GM12878 (cell line): ENCODE results near the gene THRA. TPM values are rescaled to one million over a fixed set of nuclear protein-coding genes. Genes with fewer than 3 reads are reported as not detected.

ENCODE experiments used
- ATAC-seq: fragments of 200-7000 bp; cut with Tn5 transposase; 3 replicates; pipeline ENCODE4 v1.9.1; 2020; ENCODE audit warnings: mild to moderate bottlenecking, moderate library complexity
- BruUV-seq: library from RNA; stranded (reverse); fragments of 400-500 nt; replicated peaks from 2 replicates; lab custom pipeline; 2021; lab: Mats Ljungman, UMichigan
- CTCF ChIA-PET: fragments of 300-600 bp; sonication (Branson Sonifier 250); formaldehyde crosslinking; extraction: SDS; loops from one replicate; lab custom pipeline; 2021; ENCODE audit warnings: inconsistent platforms; lab: Yijun Ruan, JAX
- POLR2A ChIA-PET: fragments of 350-600 bp; formaldehyde crosslinking; extraction: SDS; loops from one replicate; lab custom pipeline; 2021; ENCODE audit warnings: inconsistent platforms; lab: Charles Lee
- RAD21 ChIA-PET: fragments of 300-600 bp; sonication (Branson Sonifier 250); formaldehyde crosslinking; loops from one replicate; lab custom pipeline; 2023; ENCODE audit warnings: antibody characterized with exemption; ENCODE audit not compliant: unreplicated experiment; lab: Charles Lee
- SMC1A ChIA-PET: fragments of 300-600 bp; sonication (Branson Sonifier 250); formaldehyde crosslinking; loops from one replicate; lab custom pipeline; 2023; ENCODE audit not compliant: unreplicated experiment, uncharacterized antibody; lab: Charles Lee
- DNase-seq: peaks from one replicate; pipeline ENCODE4 v3.0.0-alpha.2; 2011; ENCODE audit warnings: low read depth, low spot score
- FAIRE-seq: peaks from 3 replicates; lab custom pipeline; 2011; peaks lifted over from hg19 to GRCh38; lab: Jason Lieb, UNC
- H2AFZ ChIP-seq: 2 replicates; pipeline ENCODE4 v1.6.0; 2011; ENCODE audit warnings: low read depth, low read length, control low read depth; ENCODE audit not compliant: control insufficient read depth
- H3K27ac ChIP-seq: 2 replicates; pipeline ENCODE4 v1.5.1; 2011; ENCODE audit warnings: control low read depth; ENCODE audit not compliant: control insufficient read depth, insufficient read depth
- H3K27me3 ChIP-seq, 2 experiments: replicated peaks in 1 of 2; 2 replicates each; pipeline versions ENCODE4 v1.6.0 to v1.6.1; 2011; ENCODE audit warnings: low read length in 1 of 2; ENCODE audit not compliant: control insufficient read depth in 2 of 2, insufficient read depth in 2 of 2
- H3K36me3 ChIP-seq, 2 experiments: 2 replicates each; pipeline ENCODE4 v1.5.1; 2011; ENCODE audit warnings: low read length in 1 of 2; ENCODE audit not compliant: control insufficient read depth in 2 of 2, insufficient read depth in 2 of 2
- H3K4me1 ChIP-seq: 2 replicates; pipeline ENCODE4 v1.6.1; 2011; ENCODE audit warnings: mild to moderate bottlenecking, low read length, moderate library complexity, mixed read lengths; ENCODE audit not compliant: control insufficient read depth, insufficient read depth
- H3K4me2 ChIP-seq: 2 replicates; pipeline ENCODE4 v1.6.0; 2011; ENCODE audit warnings: control low read depth; ENCODE audit not compliant: control insufficient read depth, insufficient read depth
- H3K4me3 ChIP-seq: fragments of 200-600 bp; sonication (generic); 2 replicates; pipeline ENCODE4 v1.5.1; 2016
- H3K79me2 ChIP-seq: 2 replicates; pipeline ENCODE4 v1.6.0; 2011; ENCODE audit warnings: low read length; ENCODE audit not compliant: control insufficient read depth, insufficient read depth
- H3K9ac ChIP-seq: 2 replicates; pipeline ENCODE4 v1.8.0; 2011; ENCODE audit warnings: low read length, control low read depth, mixed read lengths; ENCODE audit not compliant: control insufficient read depth, insufficient read depth
- H3K9me3 ChIP-seq: replicated peaks from 3 replicates; pipeline ENCODE4 v1.5.1; 2011; ENCODE audit warnings: mild to moderate bottlenecking, low read length; ENCODE audit not compliant: control insufficient read depth, insufficient read depth
- H4K20me1 ChIP-seq: 2 replicates; pipeline ENCODE4 v1.6.0; 2011; ENCODE audit not compliant: control insufficient read depth, insufficient read depth
- CTCF ChIP-seq, 3 experiments: IDR thresholded peaks in 2 of 3; conservative IDR thresholded peaks in 1 of 3; 2 replicates each; pipeline ENCODE4 v1.5.1; 2011; ENCODE audit warnings: low read depth in 3 of 3, low read length in 3 of 3, mild to moderate bottlenecking in 3 of 3, control low read depth in 2 of 3, moderate library complexity in 2 of 3, inconsistent platforms in 1 of 3, mixed read lengths in 1 of 3; ENCODE audit not compliant: control insufficient read depth in 2 of 3, insufficient read depth in 1 of 3; ENCODE audit errors: extremely low read depth in 1 of 3
- GATAD2B ChIP-seq: fragments of 450-650 bp; conservative IDR thresholded peaks from 2 replicates; pipeline ENCODE4 v1.6.1; 2017; ENCODE audit warnings: low read depth, mild to moderate bottlenecking, moderate library complexity
- RAD21 ChIP-seq: IDR thresholded peaks from 2 replicates; pipeline ENCODE4 v1.6.1; 2011; ENCODE audit warnings: mild to moderate bottlenecking, low read depth, low read length, moderate library complexity; ENCODE audit not compliant: insufficient read depth
- YBX1 ChIP-seq: fragments of 450-650 bp; IDR thresholded peaks from 2 replicates; pipeline ENCODE4 v1.6.1; 2016; ENCODE audit warnings: antibody characterized with exemption
- WGBS: methylation state at CpG from one replicate; pipeline ENCODE4 v1.1.6; 2016; ENCODE audit warnings: low lambda C conversion rate; ENCODE audit not compliant: insufficient replicate concordance, insufficient coverage; ENCODE audit errors: missing lambda C conversion rate; 5-methylcytosine and 5-hydroxymethylcytosine counted together
- in situ Hi-C: fragments of 300-500 bp; cut with MboI; formaldehyde crosslinking; loops from 9 replicates; pipeline ENCODE4 v1.14.3; 2018; ENCODE audit warnings: mixed read lengths
- intact Hi-C: fragments of 100-400 bp; cut with micrococcal nuclease; formaldehyde crosslinking; loops from one replicate; pipeline ENCODE4 v1.14.2; 2022; ENCODE audit not compliant: unreplicated experiment
- polyA plus RNA-seq, 11 experiments: library from polyadenylated mRNA; depleted of rRNA in 4 of 11; unstranded in 6 of 11; stranded (reverse) in 5 of 11; fragments of >200 nt; fragmentation: Nextera tagmentation in 4 of 11; fragmentation: Illumina TruSeq in 1 of 11; extraction: Ambion mirVana in 4 of 11; extraction: Trizol in 1 of 11; gene quantifications; 1 replicate in 1 of 11; 2 replicates in 10 of 11; pipeline versions ENCODE4 v1.2.1 to v1.2.3, GENCODE V29; 2011 to 2016; ENCODE audit warnings: inconsistent platforms in 2 of 11, missing spikeins in 2 of 11, low read depth in 1 of 11
- total RNA-seq, 4 experiments: library from RNA; depleted of rRNA in 3 of 4; stranded (reverse); fragments of >200 nt in 3 of 4; fragmentation: Illumina TruSeq in 1 of 4; extraction: Trizol in 1 of 4; gene quantifications; 2 replicates each; pipeline versions ENCODE4 v1.2.1 to v1.2.3, GENCODE V29; 2013 to 2021

Gene THRA
- total and polyA plus RNA-seq, 10 of the 15 experiments (the other 5 are each of a cell fraction or from before 2014, with no cell fraction given): 0.03 to 2.0 (median 0.64) TPM

GRCh38 chr17:40035162-40035559 is 27.6 kb upstream of the THRA start:
- H3K27me3 ChIP-seq: no peaks in the 10 kb centered on the region
- DNase-seq: no peak
- H3K4me3 ChIP-seq: no peak overlapping the region
- H3K79me2 ChIP-seq: no peaks in the 10 kb centered on the region
- intact Hi-C loops: no loop called here
- CTCF ChIA-PET: interaction anchor here (0.9 to 5.8 kb wide), 6 partner anchors 10 to 157 kb away, joined by 3 to 43 read pairs (median 4); partner anchors contain the start of gene MED24
- SMC1A ChIA-PET: no interaction called here
- WGBS: 86% methylated on average over 12 of the region's 12 CpGs
- no peaks in the 10 kb centered on the region for H4K20me1 ChIP-seq
- ATAC-seq: no peak; the same call in 2 of the 3 replicates
- RAD21 ChIA-PET: interaction anchor here (0.7 kb wide), 1 partner anchor 53 kb away, joined by 3 read pairs; no protein-coding TSS in a partner anchor
- in situ Hi-C loops: no loop called here
- no peak overlapping the region for H3K4me2 ChIP-seq
- H3K9ac ChIP-seq: no peak overlapping the region
- no peaks in the 10 kb centered on the region for H3K9me3 ChIP-seq
- no peak for FAIRE-seq
- no peaks in the 10 kb centered on the region for H3K4me1 ChIP-seq
- H3K36me3 ChIP-seq: peaks cover 16 to 22% of the 10 kb centered on the region in 2 experiments; a peak in 3 of 4 replicates
- H2AFZ ChIP-seq: no peak overlapping the region
- H3K27ac ChIP-seq: no peak overlapping the region
- TF ChIP-seq CTCF (IDR thresholded peaks at IDR 0.05 in 2 of 3, conservative IDR thresholded peaks at IDR 0.05 in 1 of 3; ENCODE audit: control insufficient read depth in 2 of 3, extremely low read depth in 1 of 3, insufficient read depth in 1 of 3, low read depth in 3 of 3, low read length in 3 of 3) (peak; percentile 6 to 33 (median 25); a peak in 4 of 6 replicates), GATAD2B (no peak)
- POLR2A ChIA-PET: no interaction called here
- no TSS peak for BruUV-seq

DNA sequence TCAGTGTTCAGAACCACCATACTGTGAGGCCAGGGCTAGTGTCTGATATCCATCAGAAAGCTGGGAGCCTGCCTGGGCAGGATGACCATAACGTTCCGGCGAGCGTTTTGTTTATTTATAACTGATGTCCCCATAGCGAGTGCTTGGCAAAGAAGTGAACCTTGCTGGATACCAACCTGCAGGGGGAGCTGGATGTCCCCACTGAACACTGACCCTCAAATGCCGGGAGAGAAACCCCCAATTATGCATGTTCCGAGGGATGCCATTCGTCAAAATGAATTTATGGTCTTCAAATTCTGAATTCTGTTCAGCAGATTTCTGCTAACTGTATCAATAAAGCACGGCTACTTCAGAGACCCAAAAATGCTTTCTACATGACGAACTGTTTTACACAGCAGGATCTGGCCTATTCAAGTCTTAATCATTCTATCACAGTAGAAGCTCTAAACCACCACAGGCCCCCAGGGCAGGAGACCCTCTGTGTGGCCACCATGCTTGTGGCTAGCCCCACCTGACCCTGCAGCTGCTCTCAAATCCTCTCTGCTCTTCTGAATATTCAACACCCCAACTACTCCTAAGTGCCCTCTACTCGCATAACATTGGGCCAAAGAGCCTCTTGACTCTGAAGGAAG is 23.8 kb upstream of the THRA start:
- POLR2A ChIA-PET: no interaction called here
- no peak for ATAC-seq
- RAD21 ChIA-PET: no interaction called here

More for the DNA sequence above, 23.8 kb upstream of the THRA start:
- no peaks in the 10 kb centered on the region for H3K79me2 ChIP-seq
- FAIRE-seq: no peak
- intact Hi-C loops (no loop called here), in situ Hi-C loops (no loop called here)
- no peaks in the 10 kb centered on the region for H3K27me3 ChIP-seq
- ChIA-PET SMC1A (interaction anchor here (1.0 to 1.6 kb wide), 2 partner anchors 72 to 74 kb away, joined by 3 to 4 read pairs; no protein-coding TSS in a partner anchor), CTCF (interaction anchor here (1.1 to 5.8 kb wide), 5 partner anchors 26 to 129 kb away, joined by 3 to 43 read pairs (median 5); no protein-coding TSS in a partner anchor)
- DNase-seq: no peak
- no peak overlapping the region for H3K27ac ChIP-seq
- TF ChIP-seq CTCF (IDR thresholded peaks at IDR 0.05 in 2 of 3, conservative IDR thresholded peaks at IDR 0.05 in 1 of 3; ENCODE audit: control insufficient read depth in 2 of 3, extremely low read depth in 1 of 3, insufficient read depth in 1 of 3, low read depth in 3 of 3, low read length in 3 of 3) (peak; percentile 18 to 35 (median 27); a peak in 3 of 6 replicates), YBX1 (no peak), RAD21 (0 out of 2 replicates have a peak, but pooled peaks have one; percentile 21)
- peaks cover 4 to 11% of the 10 kb centered on the region in 2 experiments; a peak in 3 of 4 replicates for H3K36me3 ChIP-seq
- no TSS peak for BruUV-seq
- no peak overlapping the region for H2AFZ ChIP-seq
- WGBS: 88% methylated on average over 11 of the region's 11 CpGs
- no peak overlapping the region for H3K4me2 ChIP-seq
- H4K20me1 ChIP-seq: no peaks in the 10 kb centered on the region
- no peaks in the 10 kb centered on the region for H3K9me3 ChIP-seq
- H3K9ac ChIP-seq: no peak overlapping the region
- H3K4me1 ChIP-seq: no peaks in the 10 kb centered on the region
- H3K4me3 ChIP-seq: no peak overlapping the region
